Astrocyte (in vitro differentiated cells and primary cell): ENCODE data around the gene CAVIN2.

Experiments used
- CTCF ChIP-seq: IDR thresholded peaks from 2 replicates; pipeline ENCODE4 v1.5.1; 2011; ENCODE audit warnings: low read depth, mild to moderate bottlenecking, inconsistent platforms, low read length, moderate library complexity; ENCODE audit not compliant: insufficient read depth
- EZH2 ChIP-seq: IDR thresholded peaks from 2 replicates; pipeline ENCODE4 v1.6.1; 2012; ENCODE audit warnings: mild to moderate bottlenecking, low read length, inconsistent platforms; ENCODE audit not compliant: insufficient read depth

- no peak for TF ChIP-seq CTCF
- TF ChIP-seq EZH2 = no peak
These were observed 8.4 kb downstream of the CAVIN2 start for GRCh38 chr2:191838526-191838925.
